Heart right ventricle (tissue), 16 donors: ENCODE results near the gene OVOL2. TPM values are rescaled to one million over a fixed set of nuclear protein-coding genes. Genes with fewer than 3 reads are reported as not detected.

Experiments used
- ATAC-seq, 8 donors: fragments of 200-7000 bp; cut with Tn5 transposase; one replicate each; pipeline ENCODE4 v1.9.1; 2020; ENCODE audit warnings: mild to moderate bottlenecking in 8 of 8, moderate library complexity in 8 of 8, moderate number of reproducible peaks in 1 of 8
- DNase-seq, 2 donors: peaks; one replicate each; pipeline ENCODE4 v3.0.0-alpha.2; 2020
- H3K27ac ChIP-seq, 10 donors: fragments of 200-600 bp; sonication (generic) in 2 of 10; one replicate each; pipeline versions ENCODE4 v1.5.0 to v1.8.0; 2020 to 2022; ENCODE audit warnings: mild to moderate bottlenecking in 3 of 10
- H3K27me3 ChIP-seq, 7 donors: fragments of 200-600 bp; one replicate each; pipeline ENCODE4 v1.8.0; 2021 to 2022; ENCODE audit warnings: mild to moderate bottlenecking in 2 of 7
- H3K36me3 ChIP-seq, 9 donors: fragments of 200-600 bp; sonication (generic) in 1 of 9; one replicate each; pipeline versions ENCODE4 v1.5.0 to v1.8.0; 2020 to 2022; ENCODE audit warnings: mild to moderate bottlenecking in 2 of 9
- H3K4me1 ChIP-seq, 9 donors: fragments of 200-600 bp; sonication (generic) in 1 of 9; one replicate each; pipeline versions ENCODE4 v1.5.0 to v1.8.0; 2020 to 2022; ENCODE audit warnings: mild to moderate bottlenecking in 4 of 9
- H3K4me3 ChIP-seq, 10 donors: fragments of 200-600 bp; sonication (generic) in 2 of 10; one replicate each; pipeline versions ENCODE4 v1.5.0 to v1.8.0; 2020 to 2022; ENCODE audit warnings: mild to moderate bottlenecking in 7 of 10, moderate library complexity in 2 of 10
- H3K9me3 ChIP-seq, 11 donors: fragments of 200-600 bp in 10 of 11; sonication (generic) in 2 of 11; one replicate each; pipeline versions ENCODE4 v1.5.0 to v1.8.0; 2013 to 2022; ENCODE audit warnings: mild to moderate bottlenecking in 2 of 11, control low read depth in 1 of 11, moderate library complexity in 1 of 11
- WGBS, 2 donors: extraction: QIAGEN DNeasy Blood & Tissue Kit; methylation state at CpG; one replicate each; pipeline ENCODE4 v1.1.7; 2013; ENCODE audit warnings: inconsistent platforms in 1 of 2; 5-methylcytosine and 5-hydroxymethylcytosine counted together
- intact Hi-C, 10 donors: fragments of 100-400 bp; cut with DNase I; formaldehyde crosslinking; loops; one replicate each; pipeline versions ENCODE4 v1.11.1 to v1.14.2; 2022
- polyA plus RNA-seq, 2 donors: library from polyadenylated mRNA; stranded (reverse); fragments of 200-250 nt; gene quantifications; one replicate each; pipeline ENCODE4 v1.2.3, GENCODE V29; 2013
- total RNA-seq, 10 donors: library from RNA; stranded (reverse); fragmentation: NEBNext Ultra II Directional in 3 of 10; extraction: Animal tissue kit (Norgen Biotek cat#: 25700) in 3 of 10; gene quantifications; one replicate each; pipeline versions ENCODE4 v1.2.1 to v1.2.4, GENCODE V29; 2021 to 2023
- TF ChIP-seq, protein P1 (sequence below), 9 donors: fragments of 200-600 bp; sonication (generic) in 2 of 9; IDR thresholded peaks; one replicate each; pipeline versions ENCODE4 v1.5.0 to v1.8.0; 2021 to 2022; ENCODE audit warnings: antibody characterized with exemption in 9 of 9, mild to moderate bottlenecking in 5 of 9, moderate library complexity in 1 of 9
- donor health status: Arrhythmogenic right ventricular cardiomyopathy.
- donor health status: ischemic (EF 13 %, LVEDD 7.1; RV severe dilation, severe dysfunction).
- donor health status: healthy with polysubstance abuse.
- donor health status: DM: no; HTN: yes; CAD: no.
- donor health status: DM: no; HTN: no; CAD: no.
- donor health status: ischemic (EF 25% LVEDD 6.9; RV normal size, moderate dysfunction).
- donor health status: ischemic (EF 25% LVEDD 5.7; RV mildly dilated, moderate dysfunction).
- donor health status: healthy.
- donor health status: DM: yes; HTN: yes; CAD: no.
- donor health status: Ischemic cardiomyopathy.
- donor health status: ischemic (EF 35%, LVEDD 5.7; RV mildly dilated, moderate dysfunction).
- donor health status: nonischemic (EF 11% LVEDD 7.7; RV severe dilation, severe dysfunction).
- donor health status: DM: yes; HTN: yes; CAD: no.
- donor health status: PGD.
- donor health status: ischemic (EF 29% LVEDD 5.4; RV normal size, mild dysfunction).
- donor health status: nonischemic (EF 23%, LVEDD 6.1; RV moderate dilation, normal function).

Gene OVOL2
- total and polyA plus RNA-seq, 12 donors = not detected

DNA sequence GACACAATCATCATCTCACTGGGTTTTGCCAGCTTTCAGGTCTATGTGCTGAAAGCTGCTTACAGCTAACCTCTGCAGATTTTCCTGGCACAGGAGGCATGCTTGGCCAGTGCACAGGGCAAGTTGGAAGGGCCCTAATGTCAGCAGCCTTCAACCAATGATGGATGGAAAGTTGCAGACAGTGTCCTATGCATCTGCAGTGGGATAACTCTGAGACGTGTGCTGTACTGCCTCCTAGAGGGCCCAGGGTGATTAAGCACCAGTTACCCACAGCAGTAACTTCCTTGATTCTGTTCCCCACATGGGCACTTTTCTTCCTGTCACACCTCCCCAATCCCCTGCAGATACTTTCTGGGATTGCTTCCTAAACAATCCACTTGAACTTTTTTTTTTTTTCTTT, 38.6 kb downstream of the OVOL2 start:
- ATAC-seq (peak in 2 of 8 donors; percentile 30 to 52), DNase-seq (no peak)
- H3K36me3 ChIP-seq = no peaks in the 10 kb centered on the region
- TF ChIP-seq, protein P1, sequence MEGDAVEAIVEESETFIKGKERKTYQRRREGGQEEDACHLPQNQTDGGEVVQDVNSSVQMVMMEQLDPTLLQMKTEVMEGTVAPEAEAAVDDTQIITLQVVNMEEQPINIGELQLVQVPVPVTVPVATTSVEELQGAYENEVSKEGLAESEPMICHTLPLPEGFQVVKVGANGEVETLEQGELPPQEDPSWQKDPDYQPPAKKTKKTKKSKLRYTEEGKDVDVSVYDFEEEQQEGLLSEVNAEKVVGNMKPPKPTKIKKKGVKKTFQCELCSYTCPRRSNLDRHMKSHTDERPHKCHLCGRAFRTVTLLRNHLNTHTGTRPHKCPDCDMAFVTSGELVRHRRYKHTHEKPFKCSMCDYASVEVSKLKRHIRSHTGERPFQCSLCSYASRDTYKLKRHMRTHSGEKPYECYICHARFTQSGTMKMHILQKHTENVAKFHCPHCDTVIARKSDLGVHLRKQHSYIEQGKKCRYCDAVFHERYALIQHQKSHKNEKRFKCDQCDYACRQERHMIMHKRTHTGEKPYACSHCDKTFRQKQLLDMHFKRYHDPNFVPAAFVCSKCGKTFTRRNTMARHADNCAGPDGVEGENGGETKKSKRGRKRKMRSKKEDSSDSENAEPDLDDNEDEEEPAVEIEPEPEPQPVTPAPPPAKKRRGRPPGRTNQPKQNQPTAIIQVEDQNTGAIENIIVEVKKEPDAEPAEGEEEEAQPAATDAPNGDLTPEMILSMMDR (IDR thresholded peaks at IDR 0.05) = peak in 4 of 9 donors; percentile 10 to 50 (median 29)
- 0 to 4% methylated on average over 1 of the region's 1 CpG for WGBS, 2 donors
- peaks cover 0 to 9% (median 0%) of the 10 kb centered on the region in 7 donors for H3K27me3 ChIP-seq
- no peaks in the 10 kb centered on the region for H3K4me1 ChIP-seq
- intact Hi-C loops = no loop called here
- H3K4me3 ChIP-seq = no peak overlapping the region
- no peak overlapping the region for H3K27ac ChIP-seq
- H3K9me3 ChIP-seq = no peaks in the 10 kb centered on the region

DNA sequence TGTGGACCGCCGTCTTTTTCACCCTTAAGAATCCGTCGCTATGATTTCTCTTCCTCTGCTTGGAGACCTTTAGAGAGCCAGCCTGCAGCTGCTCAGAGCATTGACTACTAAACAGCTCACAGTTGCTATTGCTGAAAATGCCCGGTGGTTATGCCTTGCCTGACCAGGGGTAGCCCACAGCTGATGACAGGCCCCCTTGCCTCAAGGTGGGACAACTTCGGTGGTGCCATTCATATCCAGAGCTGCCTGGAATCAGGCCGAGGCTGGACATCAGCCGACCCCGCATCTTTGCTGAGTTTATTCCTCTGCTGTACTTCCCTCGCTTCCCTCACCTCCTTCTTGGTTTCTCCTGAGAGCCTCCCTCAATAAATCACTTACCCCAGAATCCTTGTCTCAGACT, 39.6 kb downstream of the OVOL2 start:
- Histone ChIP-seq H3K27me3 (peaks cover 0 to 9% (median 0%) of the 10 kb centered on the region in 7 donors), H3K36me3 (no peaks in the 10 kb centered on the region), H3K9me3 (no peaks in the 10 kb centered on the region), H3K27ac (no peak overlapping the region), H3K4me3 (no peak overlapping the region), H3K4me1 (no peaks in the 10 kb centered on the region)
- intact Hi-C loops = no loop called here
- ATAC-seq (no peak), DNase-seq (no peak)
- TF ChIP-seq, protein P1 (IDR thresholded peaks at IDR 0.05) = no peak
- WGBS, 2 donors = 81 to 85% methylated on average over 10 of the region's 10 CpGs

DNA sequence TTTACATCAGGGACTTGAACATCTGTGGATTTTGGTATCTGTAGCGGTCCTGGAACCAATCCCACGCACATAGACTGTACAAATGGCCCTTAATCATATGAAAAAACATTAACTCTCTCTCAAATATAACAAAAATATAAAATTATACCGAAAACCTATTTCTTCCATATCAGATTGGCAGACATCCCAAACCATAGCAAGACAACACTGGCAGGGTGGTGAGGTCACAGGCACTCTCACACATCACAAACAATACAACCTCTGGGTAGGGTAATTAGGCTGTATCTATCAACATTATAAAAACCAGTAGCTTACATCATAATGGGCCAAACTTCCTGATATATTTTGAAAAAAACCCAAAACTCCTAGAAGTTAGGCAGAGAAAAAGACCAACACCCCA, 40.9 kb downstream of the OVOL2 start:
- Histone ChIP-seq H3K4me1 (no peaks in the 10 kb centered on the region), H3K9me3 (no peaks in the 10 kb centered on the region), H3K36me3 (no peaks in the 10 kb centered on the region), H3K27ac (no peak overlapping the region), H3K27me3 (peaks cover 0 to 9% (median 0%) of the 10 kb centered on the region in 7 donors), H3K4me3 (no peak overlapping the region)
- intact Hi-C loops = no loop called here
- TF ChIP-seq, protein P1 (IDR thresholded peaks at IDR 0.05) = no peak
- ATAC-seq (no peak), DNase-seq (no peak)
- 82 to 84% methylated on average over 3 of the region's 3 CpGs for WGBS, 2 donors

DNA sequence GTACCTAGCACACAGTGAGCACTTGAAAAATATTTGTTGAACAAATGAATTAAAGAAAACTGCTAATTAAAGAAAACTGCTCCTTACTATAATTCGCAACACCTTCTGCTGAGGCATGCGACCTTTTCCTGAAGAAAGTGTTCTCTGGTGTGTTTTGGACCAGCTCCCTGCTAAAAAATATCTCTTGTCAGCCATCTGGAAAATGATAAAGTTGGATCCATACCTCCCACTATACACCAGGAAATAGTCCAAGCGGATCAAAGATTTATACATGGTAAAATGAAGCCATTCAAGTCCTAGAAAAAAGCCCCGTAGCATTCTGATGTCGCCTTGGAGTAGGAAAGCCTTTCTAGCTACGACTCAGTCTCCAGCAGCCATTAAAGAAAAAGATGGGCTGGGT, 43.3 kb downstream of the OVOL2 start:
- H3K36me3 ChIP-seq = no peaks in the 10 kb centered on the region
- DNase-seq = no peak
- no peaks in the 10 kb centered on the region for H3K9me3 ChIP-seq
- ATAC-seq = no peak
- 85% methylated on average over 6 of the region's 6 CpGs for WGBS, 2 donors
- intact Hi-C loops = loop anchor here in 1 of 10 donors (5.0 kb wide), 1 partner anchor 1443 kb away; no protein-coding TSS in a partner anchor
- no peak overlapping the region for H3K4me3 ChIP-seq
- peaks cover 0 to 3% (median 0%) of the 10 kb centered on the region in 7 donors for H3K27me3 ChIP-seq
- no peaks in the 10 kb centered on the region for H3K4me1 ChIP-seq
- no peak overlapping the region for H3K27ac ChIP-seq
- TF ChIP-seq, protein P1 (IDR thresholded peaks at IDR 0.05) = no peak
